ENCODE data around the gene EML3. TPM values are rescaled to one million over a fixed set of nuclear protein-coding genes. Genes with fewer than 3 reads are reported as not detected.

Gene EML3
- total RNA-seq, 4 donors from 2014 or later, result 34.7 to 58.6 (median 53.6) TPM

DNA sequence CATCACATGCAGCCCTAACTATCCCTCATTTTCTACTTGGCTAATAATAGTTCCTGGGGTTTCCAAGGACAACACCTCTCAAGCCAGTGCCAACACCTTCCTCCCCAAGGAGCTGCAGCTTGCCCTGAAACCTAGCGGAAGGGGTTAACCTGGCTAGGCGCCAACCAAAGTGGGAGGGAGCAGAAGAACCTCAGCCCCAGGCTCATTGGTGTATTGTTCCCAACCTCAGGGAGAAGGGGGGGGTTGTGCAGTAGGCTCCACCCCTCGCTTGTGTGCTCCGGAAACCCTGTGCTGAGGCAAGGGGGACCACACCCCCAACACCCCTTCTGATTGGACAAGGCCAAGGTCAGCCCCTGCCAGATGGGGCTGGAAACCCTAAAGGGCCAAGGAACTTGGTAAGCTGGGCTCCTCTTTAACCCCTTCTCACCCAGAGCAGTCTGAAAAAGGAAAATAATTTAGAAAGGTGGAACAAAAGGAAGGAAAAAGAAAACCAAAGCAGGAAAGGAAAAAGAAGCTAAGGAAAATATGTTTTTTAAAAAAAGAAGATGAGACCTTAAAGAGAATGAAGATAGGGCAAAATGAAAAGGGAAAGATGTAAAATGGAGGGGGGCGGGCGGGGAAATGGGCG is 13.4 kb downstream of the EML3 start:
- no peaks in the 10 kb centered on the region for H3K9me3 ChIP-seq
- peaks cover 31 to 54% (median 39%) of the 10 kb centered on the region in 3 donors for H3K36me3 ChIP-seq
- peak; percentile 89 for DNase-seq
- H3K4me3 ChIP-seq, result peak overlapping the region; percentile 89 to 99 (median 94)
- WGBS, 2 donors, result 28 to 39% methylated on average over 3 to 5 of the region's 7 CpGs
- intact Hi-C loops (cut with DNase I), result loop anchor here (5.0 kb wide), 1 partner anchor 73 kb away; the partner anchor contains the start of genes LBHD1 and UQCC3
- peak overlapping the region; percentile 95 to 99 (median 98) for H3K27ac ChIP-seq
- no peaks in the 10 kb centered on the region for H3K27me3 ChIP-seq
- peaks cover 27 to 60% (median 33%) of the 10 kb centered on the region in 3 donors for H3K4me1 ChIP-seq
- TF ChIP-seq, protein P1, sequence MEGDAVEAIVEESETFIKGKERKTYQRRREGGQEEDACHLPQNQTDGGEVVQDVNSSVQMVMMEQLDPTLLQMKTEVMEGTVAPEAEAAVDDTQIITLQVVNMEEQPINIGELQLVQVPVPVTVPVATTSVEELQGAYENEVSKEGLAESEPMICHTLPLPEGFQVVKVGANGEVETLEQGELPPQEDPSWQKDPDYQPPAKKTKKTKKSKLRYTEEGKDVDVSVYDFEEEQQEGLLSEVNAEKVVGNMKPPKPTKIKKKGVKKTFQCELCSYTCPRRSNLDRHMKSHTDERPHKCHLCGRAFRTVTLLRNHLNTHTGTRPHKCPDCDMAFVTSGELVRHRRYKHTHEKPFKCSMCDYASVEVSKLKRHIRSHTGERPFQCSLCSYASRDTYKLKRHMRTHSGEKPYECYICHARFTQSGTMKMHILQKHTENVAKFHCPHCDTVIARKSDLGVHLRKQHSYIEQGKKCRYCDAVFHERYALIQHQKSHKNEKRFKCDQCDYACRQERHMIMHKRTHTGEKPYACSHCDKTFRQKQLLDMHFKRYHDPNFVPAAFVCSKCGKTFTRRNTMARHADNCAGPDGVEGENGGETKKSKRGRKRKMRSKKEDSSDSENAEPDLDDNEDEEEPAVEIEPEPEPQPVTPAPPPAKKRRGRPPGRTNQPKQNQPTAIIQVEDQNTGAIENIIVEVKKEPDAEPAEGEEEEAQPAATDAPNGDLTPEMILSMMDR (IDR thresholded peaks at IDR 0.05), result peak in 1 of 6 experiments; percentile 17
- no peak for TF ChIP-seq POLR2A (IDR thresholded peaks at IDR 0.05)

DNA sequence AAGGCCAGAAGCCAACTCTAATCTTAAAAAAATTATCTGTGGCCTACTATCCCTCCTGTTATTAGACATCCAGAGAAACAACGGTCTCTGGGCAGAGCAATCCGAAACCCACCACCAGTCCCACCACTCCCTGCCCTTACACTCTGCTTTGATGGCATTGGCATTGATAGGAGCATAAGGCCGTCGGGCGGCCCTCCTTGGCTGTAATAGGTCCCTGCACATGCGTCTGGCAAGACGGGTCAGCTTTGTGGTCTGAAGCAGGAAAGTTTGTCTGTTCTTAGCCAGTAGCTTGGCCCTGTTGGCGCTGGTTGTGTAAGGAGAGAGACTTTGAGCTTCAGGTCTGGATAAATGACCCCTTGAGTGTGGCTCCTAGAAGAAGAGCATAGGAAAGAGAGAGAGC is 17.5 kb downstream of the EML3 start:
- Histone ChIP-seq H3K9me3 (no peaks in the 10 kb centered on the region), H3K36me3 (peaks cover 37 to 62% (median 44%) of the 10 kb centered on the region in 3 donors), H3K27ac (no peak overlapping the region), H3K4me1 (peaks cover 33 to 64% (median 39%) of the 10 kb centered on the region in 3 donors), H3K4me3 (no peak overlapping the region), H3K27me3 (no peaks in the 10 kb centered on the region)
- WGBS, 2 donors, result 82 to 92% methylated on average over 7 to 8 of the region's 8 CpGs
- TF ChIP-seq POLR2A (IDR thresholded peaks at IDR 0.05), result no peak
- TF ChIP-seq, protein P1 (IDR thresholded peaks at IDR 0.05), result no peak
- intact Hi-C loops (cut with DNase I), result loop anchor here (5.0 kb wide), 1 partner anchor 77 kb away; the partner anchor contains the start of genes LBHD1 and UQCC3
- no peak for DNase-seq

DNA sequence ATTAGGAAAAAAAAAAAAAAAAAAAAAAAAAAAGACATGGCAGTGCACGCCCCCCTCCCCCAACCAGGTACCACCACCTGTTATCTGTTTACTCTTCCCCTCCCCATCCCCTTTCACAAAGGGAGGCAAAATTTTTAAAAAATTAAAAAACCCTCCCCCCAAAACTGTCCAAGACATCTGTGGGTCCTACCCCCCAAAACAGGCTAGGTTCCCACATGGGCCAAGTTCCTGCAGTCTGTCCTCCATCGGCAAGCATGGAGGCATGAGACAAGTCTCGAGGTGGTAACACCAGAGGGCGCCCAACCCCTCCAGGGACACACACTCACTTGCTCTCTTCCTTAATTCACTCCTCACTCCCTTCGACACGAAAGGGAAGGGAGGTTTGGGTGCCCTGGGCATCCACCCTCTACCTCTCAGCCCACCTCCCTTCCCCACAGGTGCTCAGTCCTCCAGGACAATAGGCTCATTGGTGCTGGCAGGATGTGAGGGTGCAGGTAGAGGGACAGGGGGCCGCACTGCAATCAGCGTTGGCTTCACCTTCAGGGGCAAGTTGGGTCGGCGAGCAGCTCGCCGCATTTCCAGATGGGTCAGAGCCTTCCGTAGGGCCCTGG is 19.0 kb downstream of the EML3 start:
- Histone ChIP-seq H3K27me3 (no peaks in the 10 kb centered on the region), H3K9me3 (no peaks in the 10 kb centered on the region), H3K4me3 (no peak overlapping the region), H3K36me3 (peaks cover 36 to 66% (median 44%) of the 10 kb centered on the region in 3 donors), H3K27ac (peak overlapping the region in 3 of 4 donors; percentile 59 to 97 (median 94)), H3K4me1 (peaks cover 18 to 64% (median 29%) of the 10 kb centered on the region in 3 donors)
- no peak for DNase-seq
- intact Hi-C loops (cut with DNase I), result no loop called here
- TF ChIP-seq, protein P1 (IDR thresholded peaks at IDR 0.05), result peak in 5 of 6 experiments; percentile 48 to 69 (median 62)
- TF ChIP-seq POLR2A (IDR thresholded peaks at IDR 0.05), result no peak
- 19 to 51% methylated on average over 6 to 8 of the region's 13 CpGs for WGBS, 2 donors

DNA sequence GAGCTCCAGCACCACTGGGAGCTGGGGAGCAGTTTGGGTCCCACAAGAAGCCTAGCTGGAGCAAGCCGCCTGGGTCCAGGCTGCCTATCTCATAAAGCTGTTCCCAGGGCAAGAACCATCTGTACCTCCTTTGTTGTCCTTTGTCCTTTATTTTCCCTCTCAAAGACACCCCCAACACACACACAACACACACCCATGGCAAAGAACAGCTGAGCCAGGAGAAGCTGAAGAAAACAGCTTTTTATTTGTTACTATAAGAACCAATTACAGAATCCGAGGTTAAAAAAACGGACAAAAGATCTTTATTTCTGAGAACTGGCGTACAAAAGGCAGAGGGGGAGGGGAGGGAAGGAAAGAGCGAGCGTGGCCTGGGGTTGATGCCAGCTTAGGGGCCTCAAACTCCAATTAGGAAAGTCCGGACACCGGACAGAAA is 19.6 kb downstream of the EML3 start:
- no peaks in the 10 kb centered on the region for H3K27me3 ChIP-seq
- 65 to 70% methylated on average over 8 of the region's 8 CpGs for WGBS, 2 donors
- H3K4me3 ChIP-seq, result no peak overlapping the region
- H3K27ac ChIP-seq, result peak overlapping the region; percentile 88 to 97 (median 96)
- DNase-seq, result no peak
- H3K9me3 ChIP-seq, result no peaks in the 10 kb centered on the region
- intact Hi-C loops (cut with DNase I), result no loop called here
- peaks cover 31 to 66% (median 39%) of the 10 kb centered on the region in 3 donors for H3K36me3 ChIP-seq
- H3K4me1 ChIP-seq, result peaks cover 16 to 64% (median 24%) of the 10 kb centered on the region in 3 donors
- TF ChIP-seq, protein P1 (IDR thresholded peaks at IDR 0.05), result no peak
- no peak for TF ChIP-seq POLR2A (IDR thresholded peaks at IDR 0.05)
